Ecto neural progenitor cell (in vitro differentiated cells): ENCODE measurements around the gene MYO3B.
"Not testable (repeated sequence)": the region's sequence is repeated elsewhere in the genome, so short reads cannot be mapped to it uniquely, and the experiment has no call there.

Source experiments
- DNase-seq: peaks from one replicate; pipeline ENCODE4 v3.0.0-alpha.2; 2018; ENCODE audit warnings: low spot score

Gene MYO3B

GRCh38 chr2:170641961-170642360, 464.0 kb downstream of the MYO3B start:
- no peak for DNase-seq

DNA sequence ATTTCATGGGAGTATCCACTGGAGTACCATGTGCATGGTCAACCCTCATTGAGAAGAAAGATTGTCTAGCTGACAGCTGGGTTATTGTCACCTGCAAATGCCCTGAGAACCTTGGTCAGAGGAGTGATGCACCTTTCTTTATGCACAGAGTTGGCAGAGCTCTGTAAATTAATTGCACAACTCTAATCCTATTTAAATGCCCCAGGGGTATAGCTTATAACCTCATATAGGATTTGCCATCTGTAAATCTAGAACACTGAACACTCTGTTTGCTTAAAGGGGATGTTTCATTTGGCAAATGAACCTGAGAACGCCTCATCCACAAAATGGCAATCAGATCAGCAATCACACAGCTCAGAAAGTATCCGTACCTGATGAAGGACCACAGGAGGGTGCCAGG, 465.4 kb downstream of the MYO3B start:
- no peak for DNase-seq

- no peak for DNase-seq
Observed at GRCh38 chr2:170647741-170648436, 469.9 kb downstream of the MYO3B start.

DNA sequence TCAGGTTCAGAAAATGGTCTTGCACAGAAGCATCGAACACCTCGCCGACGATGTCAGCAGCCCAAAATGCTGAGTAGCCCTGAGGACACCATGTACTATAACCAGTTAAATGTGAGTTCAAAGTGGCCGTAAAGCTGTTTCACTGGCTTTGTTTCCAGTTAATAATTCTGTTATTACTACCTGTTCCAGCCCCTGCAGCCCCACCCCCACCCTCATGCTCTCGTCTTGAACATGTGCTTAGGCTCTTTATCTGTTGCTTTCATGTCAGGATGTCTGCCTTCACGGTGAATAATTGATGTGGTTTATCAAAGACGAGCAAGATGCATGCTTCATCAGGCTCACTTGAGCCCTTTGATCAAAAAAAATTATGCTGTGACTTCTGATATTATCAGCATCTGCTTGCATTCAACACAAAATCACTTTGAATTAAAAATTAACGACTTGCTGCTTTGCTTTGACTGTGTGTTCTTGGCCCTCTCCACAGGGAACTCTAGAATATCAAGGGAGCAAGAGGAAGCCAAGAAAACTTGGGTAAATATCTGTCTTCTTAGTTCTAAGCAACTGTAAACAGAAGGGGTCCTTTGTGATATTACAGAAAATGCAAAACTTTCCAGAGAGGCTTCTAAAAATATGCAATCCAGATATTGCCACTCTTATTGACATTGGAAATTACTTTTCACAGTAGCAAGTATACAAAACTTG, 473.8 kb downstream of the MYO3B start:
- no peak for DNase-seq

- no peak for DNase-seq
Observed at GRCh38 chr2:170652637-170653417, 474.9 kb downstream of the MYO3B start.

- no peak for DNase-seq
Observed at GRCh38 chr2:170656669-170657068, 478.7 kb downstream of the MYO3B start.

DNA sequence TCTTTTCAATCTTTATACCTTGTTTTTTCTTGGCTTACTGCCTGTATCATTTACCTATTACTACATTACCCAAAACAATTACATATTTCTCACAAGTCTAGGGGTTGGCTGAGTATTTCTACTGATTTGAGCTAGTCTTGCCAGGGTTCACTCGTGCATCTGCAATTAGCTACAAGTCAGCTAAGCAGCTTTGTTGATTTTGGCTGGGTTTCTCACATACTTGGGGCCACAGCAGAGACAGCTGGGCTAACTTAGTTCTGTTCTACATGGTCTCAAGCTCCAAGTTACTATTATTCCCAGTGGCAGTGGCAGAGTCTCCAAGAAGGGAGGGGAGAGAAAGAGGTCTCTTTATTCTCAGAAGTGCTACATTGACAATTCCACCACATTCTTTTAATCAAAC, 482.5 kb downstream of the MYO3B start:
- DNase-seq, result no peak

GRCh38 chr2:170665743-170666142, 487.8 kb downstream of the MYO3B start:
- no peak for DNase-seq

DNA sequence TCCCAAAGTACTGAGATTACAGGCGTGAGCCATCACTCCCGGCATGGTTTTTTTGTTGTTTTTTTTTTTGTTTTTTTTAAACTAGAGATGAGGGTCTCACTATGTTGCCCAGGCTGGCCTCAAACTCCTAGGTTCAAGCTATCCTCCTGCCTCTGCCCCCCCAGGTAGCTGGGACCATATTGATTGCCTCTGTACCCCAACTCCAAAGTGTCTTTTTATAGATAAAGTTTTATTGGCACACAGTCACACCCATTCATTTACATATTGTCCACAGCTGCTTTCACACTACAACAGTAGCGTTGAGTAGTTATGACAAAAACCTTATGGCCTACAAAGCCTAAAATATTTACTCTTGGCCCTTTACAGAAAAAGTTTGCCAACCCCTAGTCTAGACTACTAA, 492.0 kb downstream of the MYO3B start:
- DNase-seq, result no peak

- DNase-seq, result no peak
Observed at GRCh38 chr2:170670651-170671050, 492.7 kb downstream of the MYO3B start.

GRCh38 chr2:170671079-170671478, 493.1 kb downstream of the MYO3B start:
- no peak for DNase-seq

GRCh38 chr2:170674282-170674681, 496.3 kb downstream of the MYO3B start:
- not testable (repeated sequence) for DNase-seq

- DNase-seq, result no peak
Observed at GRCh38 chr2:170675701-170676100, 497.8 kb downstream of the MYO3B start.

DNA sequence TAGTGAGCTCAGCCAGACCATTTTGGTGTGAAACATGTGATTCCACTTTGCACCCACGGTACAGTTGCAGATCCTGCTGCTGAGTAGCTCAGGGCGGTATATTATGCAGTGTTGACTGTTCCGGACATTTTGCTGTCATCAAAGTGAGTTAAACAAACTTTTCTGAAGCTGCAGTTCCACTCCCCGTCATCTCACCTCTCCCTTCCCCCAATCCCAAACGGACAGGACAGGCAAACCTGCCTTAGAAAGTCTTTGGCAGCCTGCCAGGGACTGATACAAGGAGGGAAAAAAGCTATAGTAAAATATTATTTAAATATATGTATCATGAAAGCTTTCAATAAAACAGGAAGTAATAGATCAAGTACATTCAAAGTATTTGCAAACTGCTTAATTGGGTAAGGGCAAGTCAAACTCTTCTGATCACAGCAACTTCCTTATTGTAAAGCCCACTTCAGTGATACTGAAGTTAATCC, 501.7 kb downstream of the MYO3B start:
- peak; percentile 48 for DNase-seq

DNA sequence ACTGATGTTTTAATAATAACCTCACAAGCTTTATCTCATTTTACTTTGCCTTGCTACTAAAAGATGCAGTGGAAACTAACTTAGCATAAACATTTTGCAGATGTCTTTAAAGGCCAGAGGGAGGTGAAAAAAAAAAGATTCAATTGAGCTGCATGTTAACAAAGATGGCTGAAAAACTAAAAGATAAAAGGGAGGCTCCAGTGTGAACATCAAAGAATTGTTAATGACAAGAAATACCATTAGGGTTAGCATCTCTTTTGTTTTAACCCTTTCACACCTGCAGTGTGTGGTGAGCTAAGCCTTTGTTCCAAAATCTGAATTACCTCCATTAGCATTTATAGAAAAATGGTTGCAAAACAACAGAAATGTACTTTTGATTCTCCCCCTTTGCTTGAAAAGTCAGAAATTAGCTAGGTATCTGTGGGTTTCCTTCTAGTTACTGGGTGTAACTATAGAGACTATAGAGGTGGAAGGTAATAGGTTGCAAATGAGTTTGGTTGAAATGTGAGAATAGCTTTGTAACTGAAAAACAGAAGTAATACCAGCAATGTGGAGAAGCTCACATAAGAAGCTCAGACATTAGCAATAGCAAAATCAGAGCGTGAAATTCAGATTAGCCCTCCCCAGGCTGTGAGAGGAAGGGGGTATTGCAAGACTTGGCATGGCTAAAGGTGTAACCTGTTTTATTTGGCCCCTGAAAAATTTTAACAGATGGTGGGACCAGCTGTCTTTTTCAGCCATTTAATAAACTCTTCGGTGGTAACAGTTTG, 502.4 kb downstream of the MYO3B start:
- DNase-seq, result no peak

DNA sequence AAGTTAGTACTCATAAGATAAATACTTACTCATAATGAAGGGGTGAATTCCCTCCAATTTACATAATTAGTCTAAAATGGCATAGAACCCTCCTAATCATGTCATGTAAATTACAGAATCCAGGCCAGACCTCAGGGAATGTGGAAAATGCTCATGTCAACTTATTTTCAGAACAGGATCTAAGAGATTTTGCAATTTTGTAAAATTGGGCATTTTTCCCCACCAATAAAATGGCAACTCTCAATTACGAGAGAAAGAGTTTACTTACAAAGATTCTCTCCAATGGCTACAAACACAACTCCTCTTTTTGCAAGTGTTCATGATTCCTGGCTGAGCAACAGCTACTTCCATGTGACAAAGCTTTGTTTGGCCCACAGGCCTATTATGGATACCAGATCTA, 503.4 kb downstream of the MYO3B start:
- DNase-seq, result no peak

DNA sequence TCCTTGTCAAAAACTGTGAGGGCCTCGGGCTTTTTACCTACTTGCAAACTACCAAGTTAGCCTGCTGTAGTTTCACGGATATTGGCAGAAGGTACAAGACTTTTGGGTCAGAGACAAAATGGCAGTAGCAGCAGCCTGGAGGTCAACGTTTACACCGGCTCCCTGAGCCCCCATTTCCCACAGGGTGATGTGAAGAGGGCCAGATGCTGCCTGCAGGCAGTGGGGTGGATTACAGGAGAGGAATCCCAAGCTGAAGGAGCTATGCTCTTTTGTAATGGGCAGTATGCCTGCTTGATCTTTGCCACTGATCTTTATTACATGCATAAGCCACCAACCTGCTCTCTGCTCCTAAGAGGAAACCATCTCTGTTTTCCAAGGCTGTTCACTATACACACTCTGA, 507.6 kb downstream of the MYO3B start:
- peak; percentile 55 for DNase-seq

- no peak for DNase-seq
Observed at GRCh38 chr2:170689481-170689880, 511.5 kb downstream of the MYO3B start.

DNA sequence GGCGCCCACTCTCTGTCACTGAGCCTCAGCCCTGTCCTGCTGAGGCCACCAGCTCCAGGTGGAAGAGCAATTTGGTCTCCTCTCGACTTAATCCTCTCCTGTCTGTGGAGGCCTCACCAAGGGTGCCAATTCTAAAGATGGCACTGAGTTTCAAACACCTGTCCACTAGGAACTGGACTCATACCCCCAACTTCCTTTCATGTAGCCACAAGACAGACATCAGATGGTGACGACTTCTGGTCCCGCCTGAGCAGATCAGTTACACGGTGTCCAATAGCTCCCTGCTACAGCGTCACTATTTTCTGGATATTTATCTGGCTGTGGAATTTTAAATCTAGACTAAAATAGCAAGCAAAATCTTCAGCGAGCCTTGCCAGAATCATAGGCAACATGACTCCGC, 512.7 kb downstream of the MYO3B start:
- DNase-seq, result no peak

- DNase-seq, result no peak
Observed at GRCh38 chr2:170694316-170694715, 516.4 kb downstream of the MYO3B start.

- no peak for DNase-seq
Observed at GRCh38 chr2:170695521-170696410, 517.8 kb downstream of the MYO3B start.
